Measurements from ENCODE around the gene DIS3L2.
"Not testable (repeated sequence)": the region's sequence is repeated elsewhere in the genome, so short reads cannot be mapped to it uniquely, and the experiment has no call there.

DIS3L2 gene

GRCh38 chr2:232061265-232061664 is 99.8 kb downstream of the DIS3L2 start:
- no peak for DNase-seq

- no peak for DNase-seq
Measured at GRCh38 chr2:232073026-232073425, 111.5 kb downstream of the DIS3L2 start.

GRCh38 chr2:232073699-232074098 is 112.2 kb downstream of the DIS3L2 start:
- DNase-seq = no peak

- no peak for DNase-seq
Measured at GRCh38 chr2:232075080-232075479, 113.6 kb downstream of the DIS3L2 start.

- no peak for DNase-seq
Measured at GRCh38 chr2:232075859-232076258, 114.3 kb downstream of the DIS3L2 start.

- no peak for DNase-seq
Measured at GRCh38 chr2:232076272-232076671, 114.8 kb downstream of the DIS3L2 start.

- no peak for DNase-seq
Measured at GRCh38 chr2:232076736-232077135, 115.2 kb downstream of the DIS3L2 start.

- no peak for DNase-seq
Measured at GRCh38 chr2:232085164-232085563, 123.7 kb downstream of the DIS3L2 start.

- DNase-seq = no peak
Measured at GRCh38 chr2:232085826-232086425, 124.4 kb downstream of the DIS3L2 start.

- DNase-seq = no peak
Measured at GRCh38 chr2:232088771-232089170, 127.3 kb downstream of the DIS3L2 start.

- no peak for DNase-seq
Measured at GRCh38 chr2:232094201-232094600, 132.7 kb downstream of the DIS3L2 start.

- DNase-seq = no peak
Measured at GRCh38 chr2:232094883-232095282, 133.4 kb downstream of the DIS3L2 start.

- no peak for DNase-seq
Measured at GRCh38 chr2:232097260-232097659, 135.7 kb downstream of the DIS3L2 start.

- DNase-seq = no peak
Measured at GRCh38 chr2:232097758-232098157, 136.2 kb downstream of the DIS3L2 start.

- no peak for DNase-seq
Measured at GRCh38 chr2:232102380-232102779, 140.9 kb downstream of the DIS3L2 start.

GRCh38 chr2:232103140-232103737 is 141.7 kb downstream of the DIS3L2 start:
- DNase-seq = no peak

- no peak for DNase-seq
Measured at GRCh38 chr2:232104076-232104646, 142.6 kb downstream of the DIS3L2 start.

GRCh38 chr2:232111551-232111950 is 150.0 kb downstream of the DIS3L2 start:
- no peak for DNase-seq

- DNase-seq = no peak
Measured at GRCh38 chr2:232113821-232114220, 152.3 kb downstream of the DIS3L2 start.

GRCh38 chr2:232115728-232116361 is 154.3 kb downstream of the DIS3L2 start:
- not testable (repeated sequence) for DNase-seq

GRCh38 chr2:232116852-232117251 is 155.3 kb downstream of the DIS3L2 start:
- DNase-seq = no peak

GRCh38 chr2:232117413-232117812 is 155.9 kb downstream of the DIS3L2 start:
- no peak for DNase-seq

- DNase-seq = no peak
Measured at GRCh38 chr2:232120911-232121310, 159.4 kb downstream of the DIS3L2 start.

- no peak for DNase-seq
Measured at GRCh38 chr2:232124309-232124708, 162.8 kb downstream of the DIS3L2 start.
